Endothelial cell of umbilical vein (primary cell): Measurements from ENCODE around the gene ARMC7. TPM values are rescaled to one million over a fixed set of nuclear protein-coding genes. Genes with fewer than 3 reads are reported as not detected.

Experiments
- BruUV-seq: library from RNA; stranded (reverse); fragments of 400-500 nt; replicated peaks from 2 replicates; lab custom pipeline; 2021; lab: Mats Ljungman, UMichigan
- CTCF ChIA-PET: fragments of 300-600, 350-600 bp; sonication (Branson Sonifier 250); formaldehyde crosslinking; loops from one replicate; lab custom pipeline; 2021; ENCODE audit warnings: antibody characterized with exemption, inconsistent platforms; lab: Charles Lee
- POLR2A ChIA-PET: fragments of 300-600, 350-600 bp; sonication (Branson Sonifier 250); formaldehyde crosslinking; loops from one replicate; lab custom pipeline; 2021; ENCODE audit warnings: antibody characterized with exemption, inconsistent platforms; lab: Charles Lee
- DNase-seq: peaks from one replicate; pipeline ENCODE4 v3.0.0-alpha.2; 2011; ENCODE audit warnings: low read depth, low spot score
- FAIRE-seq: peaks from 2 replicates; lab custom pipeline; 2011; peaks lifted over from hg19 to GRCh38; lab: Jason Lieb, UNC
- H2AFZ ChIP-seq: 2 replicates; pipeline ENCODE4 v1.6.0; 2012; ENCODE audit warnings: low read depth, low read length, control low read depth, inconsistent platforms
- H3K27ac ChIP-seq: 2 replicates; pipeline ENCODE4 v1.5.1; 2011; ENCODE audit warnings: low read depth, mild to moderate bottlenecking, control low read depth, low read length, moderate library complexity; ENCODE audit not compliant: insufficient read depth
- H3K27me3 ChIP-seq, 2 experiments: 2 replicates each; pipeline versions ENCODE4 v1.6.0 to v1.6.1; 2011; ENCODE audit warnings: low read length in 2 of 2, mixed read lengths in 1 of 2; ENCODE audit not compliant: control insufficient read depth in 2 of 2, insufficient read depth in 2 of 2
- H3K36me3 ChIP-seq, 2 experiments: 2 replicates in 1 of 2; 3 replicates in 1 of 2; pipeline ENCODE4 v1.5.1; 2011; ENCODE audit warnings: low read length in 2 of 2, mild to moderate bottlenecking in 1 of 2, moderate library complexity in 1 of 2; ENCODE audit not compliant: control insufficient read depth in 2 of 2, insufficient read depth in 2 of 2; ENCODE audit errors: extremely low read depth in 1 of 2
- H3K4me1 ChIP-seq: 3 replicates; pipeline ENCODE4 v1.5.1; 2011; ENCODE audit warnings: mild to moderate bottlenecking, low read length; ENCODE audit not compliant: control insufficient read depth, insufficient read depth; ENCODE audit errors: extremely low read depth
- H3K4me2 ChIP-seq: 2 replicates; pipeline ENCODE4 v1.6.1; 2011; ENCODE audit warnings: low read length, control low read depth, mixed read lengths; ENCODE audit not compliant: insufficient read depth
- H3K4me3 ChIP-seq, 3 experiments: fragments of 200-600 bp in 1 of 3; sonication (generic), shearing (Covaris generic) in 1 of 3; replicated peaks in 1 of 3; 2 replicates each; pipeline ENCODE4 v1.5.1; 2011 to 2016; ENCODE audit warnings: control low read depth in 3 of 3, low read length in 3 of 3, mild to moderate bottlenecking in 2 of 3, inconsistent platforms in 1 of 3, low read depth in 1 of 3, moderate library complexity in 1 of 3; ENCODE audit not compliant: insufficient read depth in 1 of 3
- H3K79me2 ChIP-seq: 2 replicates; pipeline ENCODE4 v1.6.0; 2012; ENCODE audit warnings: low read length, inconsistent platforms; ENCODE audit not compliant: control insufficient read depth, insufficient read depth
- H3K9ac ChIP-seq: replicated peaks from 2 replicates; pipeline ENCODE3; 2011; ENCODE audit warnings: low read length, control low read depth; ENCODE audit not compliant: insufficient read depth; ENCODE audit errors: extremely low read depth
- H3K9me1 ChIP-seq: replicated peaks from 3 replicates; pipeline ENCODE4 v1.6.0; 2011; ENCODE audit warnings: mild to moderate bottlenecking, low read length; ENCODE audit not compliant: control insufficient read depth, insufficient read depth; ENCODE audit errors: extremely low read depth
- H3K9me3 ChIP-seq: replicated peaks from 2 replicates; pipeline ENCODE4 v1.5.1; 2012; ENCODE audit warnings: low read length, inconsistent platforms; ENCODE audit not compliant: control insufficient read depth, insufficient read depth
- H4K20me1 ChIP-seq: replicated peaks from 2 replicates; pipeline ENCODE3; 2011; ENCODE audit warnings: mild to moderate bottlenecking, low read length; ENCODE audit not compliant: control insufficient read depth, insufficient read depth; ENCODE audit errors: extremely low read depth
- EZH2 ChIP-seq: IDR thresholded peaks from 2 replicates; pipeline ENCODE4 v1.6.1; 2012; ENCODE audit warnings: borderline replicate concordance, low read depth, mild to moderate bottlenecking, moderate library complexity, low read length, inconsistent platforms; ENCODE audit not compliant: severe bottlenecking
- FOS ChIP-seq: IDR thresholded peaks from 2 replicates; pipeline ENCODE4 v1.6.1; 2011; ENCODE audit warnings: mild to moderate bottlenecking, low read length, moderate library complexity, borderline replicate concordance; ENCODE audit not compliant: insufficient read depth
- GATA2 ChIP-seq: IDR thresholded peaks from 2 replicates; pipeline ENCODE4 v1.7.0; 2011; ENCODE audit warnings: low read depth, mild to moderate bottlenecking, moderate library complexity, mixed read lengths, low read length; ENCODE audit not compliant: insufficient read length, insufficient read depth
- JUN ChIP-seq: IDR thresholded peaks from 2 replicates; pipeline ENCODE4 v1.6.1; 2011; ENCODE audit warnings: borderline replicate concordance, low read depth; ENCODE audit not compliant: insufficient read length, insufficient read depth
- MAX ChIP-seq: IDR thresholded peaks from 2 replicates; pipeline ENCODE4 v1.6.1; 2011; ENCODE audit not compliant: insufficient read depth, insufficient read length
- MYC ChIP-seq: IDR thresholded peaks from one replicate; pipeline ENCODE4 v1.6.1; 2011; ENCODE audit warnings: mild to moderate bottlenecking, low read depth, low read length
- POLR2A ChIP-seq: IDR thresholded peaks from 2 replicates; pipeline ENCODE4 v1.6.1; 2012; ENCODE audit warnings: low read depth, mild to moderate bottlenecking, control low read depth, low read length
- POLR2AphosphoS5 ChIP-seq: IDR thresholded peaks from 2 replicates; pipeline ENCODE4 v1.6.1; 2012; ENCODE audit warnings: low read depth, mild to moderate bottlenecking, control low read depth, low read length, moderate library complexity; ENCODE audit not compliant: insufficient read depth
- dilution Hi-C: fragments of 300-500 bp; cut with MboI; formaldehyde crosslinking; loops from one replicate; pipeline ENCODE4 v1.15.0; 2019; ENCODE audit warnings: low sequenced_read_pairs; ENCODE audit not compliant: extremely low pct_ligation_motif_present
- intact Hi-C: fragments of 100-400 bp; cut with micrococcal nuclease; formaldehyde crosslinking; loops from one replicate; pipeline ENCODE4 v1.10.0; 2022
- polyA plus RNA-seq, 4 experiments: library from polyadenylated mRNA; depleted of rRNA in 3 of 4; stranded (reverse) in 3 of 4; unstranded in 1 of 4; fragments of >200 nt; gene quantifications; 2 replicates each; pipeline versions ENCODE4 v1.2.1 to v1.2.3, GENCODE V29; 2011 to 2012; ENCODE audit warnings: missing spikeins in 1 of 4
- total RNA-seq: library from RNA; stranded (reverse); gene quantifications from 2 replicates; pipeline ENCODE4 v1.2.3, GENCODE V29; 2021
- TF ChIP-seq, protein P1 (sequence below), 2 donors: IDR thresholded peaks; 1 replicate in 1 of 2; 2 replicates in 1 of 2; pipeline ENCODE4 v1.5.1; 2011; ENCODE audit warnings: low read length in 2 of 2, mild to moderate bottlenecking in 2 of 2, moderate library complexity in 2 of 2, control low read depth in 1 of 2, inconsistent platforms in 1 of 2, low read depth in 1 of 2; ENCODE audit not compliant: insufficient read depth in 1 of 2; ENCODE audit errors: extremely low read depth in 1 of 2

The ARMC7 gene
- total and polyA plus RNA-seq, 2 donors (not counting 3 experiments of a cell fraction or from before 2014, with no cell fraction given): 11.8 to 15.7 TPM

DNA sequence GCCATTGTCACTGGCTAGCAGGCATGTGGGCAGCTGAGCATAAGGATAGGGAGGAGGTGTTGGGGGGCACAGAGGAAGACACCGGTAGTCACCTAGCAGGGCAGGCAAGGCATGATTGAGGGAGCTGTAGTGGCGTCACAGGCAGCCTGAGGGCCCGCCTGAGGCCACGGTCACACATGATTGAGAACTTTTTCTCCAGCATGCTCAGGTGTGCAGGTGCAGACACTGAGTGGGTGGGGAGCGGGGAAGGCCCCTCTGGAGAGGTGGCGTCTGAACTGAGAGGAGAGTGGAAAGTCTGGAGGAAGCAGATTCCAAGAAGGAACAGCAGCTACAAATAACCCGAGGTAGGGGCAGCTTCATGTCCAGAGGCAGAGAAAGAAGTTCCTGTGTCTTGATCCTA, 10.9 kb upstream of the ARMC7 start:
- Histone ChIP-seq H2AFZ (no peak overlapping the region), H3K27ac (no peak overlapping the region), H3K4me2 (no peak overlapping the region), H3K4me1 (peaks cover 5% of the 10 kb centered on the region), H3K9me3 (no peaks in the 10 kb centered on the region), H3K79me2 (no peaks in the 10 kb centered on the region), H3K36me3 (peaks cover 0 to 16% of the 10 kb centered on the region in 2 experiments), H3K27me3 (no peaks in the 10 kb centered on the region), H3K9ac (no peak overlapping the region), H4K20me1 (no peaks in the 10 kb centered on the region), H3K4me3 (no peak overlapping the region), H3K9me1 (no peaks in the 10 kb centered on the region)
- no TSS peak for BruUV-seq
- intact Hi-C loops (no loop called here), dilution Hi-C loops (no loop called here)
- no peak for DNase-seq
- FAIRE-seq: no peak
- ChIA-PET POLR2A (no interaction called here), CTCF (interaction anchor here (1.3 kb wide), 1 partner anchor 39 kb away, joined by 3 read pairs; no protein-coding TSS in a partner anchor)
- TF ChIP-seq POLR2AphosphoS5: no peak
- no peak for TF ChIP-seq POLR2A
- no peak for TF ChIP-seq FOS
- TF ChIP-seq MAX: no peak
- TF ChIP-seq, protein P1, sequence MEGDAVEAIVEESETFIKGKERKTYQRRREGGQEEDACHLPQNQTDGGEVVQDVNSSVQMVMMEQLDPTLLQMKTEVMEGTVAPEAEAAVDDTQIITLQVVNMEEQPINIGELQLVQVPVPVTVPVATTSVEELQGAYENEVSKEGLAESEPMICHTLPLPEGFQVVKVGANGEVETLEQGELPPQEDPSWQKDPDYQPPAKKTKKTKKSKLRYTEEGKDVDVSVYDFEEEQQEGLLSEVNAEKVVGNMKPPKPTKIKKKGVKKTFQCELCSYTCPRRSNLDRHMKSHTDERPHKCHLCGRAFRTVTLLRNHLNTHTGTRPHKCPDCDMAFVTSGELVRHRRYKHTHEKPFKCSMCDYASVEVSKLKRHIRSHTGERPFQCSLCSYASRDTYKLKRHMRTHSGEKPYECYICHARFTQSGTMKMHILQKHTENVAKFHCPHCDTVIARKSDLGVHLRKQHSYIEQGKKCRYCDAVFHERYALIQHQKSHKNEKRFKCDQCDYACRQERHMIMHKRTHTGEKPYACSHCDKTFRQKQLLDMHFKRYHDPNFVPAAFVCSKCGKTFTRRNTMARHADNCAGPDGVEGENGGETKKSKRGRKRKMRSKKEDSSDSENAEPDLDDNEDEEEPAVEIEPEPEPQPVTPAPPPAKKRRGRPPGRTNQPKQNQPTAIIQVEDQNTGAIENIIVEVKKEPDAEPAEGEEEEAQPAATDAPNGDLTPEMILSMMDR (IDR thresholded peaks at IDR 0.05; ENCODE audit: extremely low read depth in 1 of 2, insufficient read depth in 1 of 2, low read depth in 1 of 2, low read length in 2 of 2): no peak
- TF ChIP-seq EZH2: no peak
- no peak for TF ChIP-seq JUN
- no peak for TF ChIP-seq GATA2
- TF ChIP-seq MYC: no peak
